GM18508 (cell line): ENCODE results near the gene ARRB1.
"Not testable (repeated sequence)": the region's sequence is repeated elsewhere in the genome, so short reads cannot be mapped to it uniquely, and the experiment has no call there.

ENCODE experiments used
- ATAC-seq: cut with Tn5 transposase; IDR thresholded peaks from one replicate; pipeline ENCODE4 v1.9.1; 2021; ENCODE audit warnings: moderate number of reproducible peaks; ENCODE audit not compliant: insufficient read depth, unreplicated experiment

Gene ARRB1

DNA sequence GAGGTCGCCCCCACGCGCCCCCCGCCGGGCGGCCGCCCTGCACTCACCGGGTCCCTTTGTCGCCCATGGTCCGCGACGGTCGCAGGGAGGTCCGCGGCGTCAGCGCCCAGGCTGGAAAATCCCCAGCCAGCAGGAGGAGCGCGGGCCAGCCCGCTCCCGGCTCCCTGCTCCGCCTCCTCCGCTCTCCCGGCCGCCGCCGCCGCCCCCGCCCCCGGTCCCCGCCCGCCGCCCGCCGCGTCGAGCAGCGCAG is at the start of gene ARRB1:
Gene ARRB1, minus strand, starts transcription at position 121 of the 250 bp plus-strand sequence. Its CDS starts 54 bp downstream, at position 67.
- ATAC-seq = no peak

DNA sequence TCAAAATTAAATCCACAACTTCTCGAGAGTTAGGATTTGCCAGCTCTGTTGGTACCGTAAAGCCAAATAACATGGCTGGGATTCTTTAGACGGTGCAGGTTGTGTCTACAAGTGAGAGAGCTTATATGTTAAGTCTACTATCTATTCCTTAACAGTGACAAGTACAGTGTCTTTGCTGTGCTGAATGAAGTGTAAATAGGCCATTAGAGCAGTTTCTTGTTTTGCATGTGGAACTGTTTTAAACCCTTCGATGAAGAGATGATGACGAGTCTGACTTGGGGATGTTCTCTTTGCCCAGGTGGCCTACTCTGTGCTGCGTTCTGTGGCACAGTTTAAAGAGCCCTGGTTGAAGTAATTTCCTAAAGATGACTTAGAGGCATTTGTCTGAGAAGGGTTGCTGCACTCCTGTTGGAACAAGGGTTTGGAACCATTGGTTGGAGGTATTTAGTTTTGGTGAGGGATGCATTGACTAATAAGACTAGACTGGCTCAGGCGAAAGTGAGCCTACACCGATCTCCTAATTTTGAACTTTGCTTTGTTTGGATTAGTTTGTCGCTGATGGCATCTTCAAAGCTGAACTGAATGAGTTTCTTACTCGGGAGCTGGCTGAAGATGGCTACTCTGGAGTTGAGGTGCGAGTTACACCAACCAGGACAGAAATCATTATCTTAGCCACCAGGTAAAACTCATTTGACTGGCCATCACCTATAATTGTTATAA is 48.8 kb upstream of the ARRB1 start:
- no peak for ATAC-seq

DNA sequence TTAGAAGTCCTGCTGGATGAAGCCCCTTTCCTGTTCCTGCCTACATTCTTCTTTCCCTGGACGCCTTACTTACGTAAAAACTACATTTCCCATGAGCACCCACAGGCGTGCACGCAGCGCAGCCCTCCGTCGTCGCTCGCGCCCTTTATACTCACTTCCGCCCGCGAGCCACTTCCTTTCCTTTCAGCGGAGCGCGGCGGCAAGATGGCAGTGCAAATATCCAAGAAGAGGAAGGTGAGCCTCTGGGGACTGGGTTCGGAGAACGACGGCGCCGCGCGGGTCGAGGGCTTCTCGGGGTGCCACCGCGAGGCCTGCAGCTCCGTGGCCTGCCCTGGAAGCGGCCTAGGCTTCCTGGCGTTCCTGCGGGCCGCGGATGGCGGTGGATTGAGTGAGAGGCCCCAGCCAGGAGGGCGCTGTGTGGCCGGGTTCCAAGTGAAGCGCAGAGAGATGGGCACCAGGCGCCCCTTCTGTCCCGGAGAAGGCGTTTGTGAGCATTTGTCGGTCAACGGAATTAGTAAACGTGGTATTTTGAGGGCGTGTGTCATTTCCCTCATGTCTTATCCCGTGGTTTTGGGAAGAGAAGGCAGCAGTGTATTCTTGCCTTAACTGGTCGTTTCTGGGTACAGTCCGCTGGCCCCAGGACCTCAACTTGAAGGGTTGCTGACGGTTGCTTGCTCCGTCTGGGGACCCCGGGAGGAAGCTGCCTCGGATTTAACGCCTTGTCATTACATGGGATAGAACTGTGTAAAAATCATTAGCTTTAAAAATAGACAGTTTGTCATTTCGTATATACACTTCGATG is 48.1 kb upstream of the ARRB1 start, which contains the start of gene RPS3:
Gene RPS3, plus strand, starts transcription at position 175 of the 802 bp plus-strand sequence. Its CDS starts 30 bp downstream, at position 205.
- peak; percentile 69 for ATAC-seq

DNA sequence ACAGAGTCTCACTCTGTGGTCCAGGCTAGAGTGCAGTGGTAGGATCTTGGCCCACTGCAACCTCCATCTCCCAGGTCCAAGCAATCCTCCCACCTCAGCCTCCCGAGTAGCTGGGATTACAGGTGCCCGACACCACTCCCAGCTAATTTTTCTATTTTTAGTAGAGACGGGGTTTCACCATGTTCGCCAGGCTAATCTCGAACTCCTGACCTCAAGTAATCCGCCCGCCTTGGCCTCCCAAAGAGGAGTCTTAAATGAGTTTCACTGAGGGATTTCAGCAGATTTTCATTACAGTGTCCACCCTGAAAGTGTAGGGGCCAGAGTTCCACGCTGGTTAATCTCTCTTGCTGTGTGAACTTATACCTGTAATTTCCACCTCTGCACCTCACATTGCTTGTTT is 47.4 kb upstream of the ARRB1 start:
- no peak for ATAC-seq

DNA sequence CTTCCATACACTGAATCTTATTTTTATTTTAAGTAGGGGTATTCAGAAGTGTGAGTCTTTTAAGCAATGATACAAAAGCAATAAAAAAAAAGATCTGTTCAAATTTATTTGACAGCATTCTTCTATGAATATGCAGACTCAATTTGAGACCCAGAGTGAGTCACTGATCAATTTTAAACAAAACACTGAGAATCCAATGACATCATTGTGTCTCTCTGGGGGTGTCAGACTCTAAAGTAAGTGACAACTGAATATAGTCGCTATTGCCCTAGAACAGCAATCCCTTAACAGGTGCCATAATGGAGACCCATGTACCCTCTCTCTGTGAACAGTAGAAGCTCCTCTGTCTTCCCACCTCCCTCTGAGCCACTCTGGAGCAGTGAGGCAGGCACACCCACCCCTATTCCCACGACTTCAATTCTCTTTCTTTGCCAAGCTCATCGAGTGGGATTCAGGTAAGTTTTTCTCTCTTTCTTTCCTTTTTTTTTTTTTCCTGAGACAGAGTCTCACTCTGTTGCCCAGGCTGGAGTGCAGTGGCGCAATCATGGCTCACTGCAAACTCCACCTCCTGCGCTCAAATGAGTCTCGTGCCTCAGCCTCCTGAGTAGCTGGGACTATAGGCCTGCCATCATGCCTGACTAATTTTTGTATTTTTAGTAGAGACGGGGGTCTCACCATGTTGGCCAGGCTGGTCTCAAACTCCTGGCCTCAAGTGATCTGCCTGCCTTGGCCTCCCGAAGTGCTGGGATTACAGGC is 42.8 kb upstream of the ARRB1 start:
- no peak for ATAC-seq

DNA sequence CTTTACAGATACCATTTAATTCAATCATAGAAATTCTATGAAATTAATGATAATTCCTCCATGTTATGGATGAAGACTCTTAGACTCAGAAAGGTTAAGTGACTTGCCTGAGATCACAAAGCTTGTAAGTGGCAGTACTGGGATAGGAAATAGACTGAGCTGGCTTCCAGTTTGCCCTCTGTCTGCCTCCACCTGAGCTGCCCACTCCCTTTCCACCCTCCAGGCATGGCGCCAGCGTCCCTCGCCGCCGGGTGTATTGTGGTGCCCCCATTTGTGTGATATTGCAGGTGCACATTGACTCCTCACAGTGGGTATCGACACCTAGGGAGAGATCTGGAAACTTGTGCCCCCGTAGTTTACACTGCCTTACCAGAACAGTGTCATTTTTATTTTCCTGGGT is 38.5 kb upstream of the ARRB1 start:
- ATAC-seq = no peak

DNA sequence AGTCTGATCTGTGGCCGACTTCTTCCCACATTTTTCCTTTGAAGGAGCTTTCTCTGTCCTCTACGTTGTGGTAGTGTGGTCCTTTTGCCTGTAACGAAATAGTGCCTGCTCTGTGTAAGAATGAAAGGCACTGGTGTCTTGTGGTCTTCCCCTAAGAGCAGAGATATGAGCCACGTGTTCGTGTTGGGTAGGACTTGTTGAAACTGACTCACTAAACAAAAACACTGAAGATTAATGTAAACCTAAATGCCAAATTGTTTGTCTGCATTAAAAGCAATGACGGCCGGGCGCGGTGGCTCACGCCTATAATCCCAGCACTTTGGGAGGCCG is 37.8 kb upstream of the ARRB1 start:
- ATAC-seq = no peak

DNA sequence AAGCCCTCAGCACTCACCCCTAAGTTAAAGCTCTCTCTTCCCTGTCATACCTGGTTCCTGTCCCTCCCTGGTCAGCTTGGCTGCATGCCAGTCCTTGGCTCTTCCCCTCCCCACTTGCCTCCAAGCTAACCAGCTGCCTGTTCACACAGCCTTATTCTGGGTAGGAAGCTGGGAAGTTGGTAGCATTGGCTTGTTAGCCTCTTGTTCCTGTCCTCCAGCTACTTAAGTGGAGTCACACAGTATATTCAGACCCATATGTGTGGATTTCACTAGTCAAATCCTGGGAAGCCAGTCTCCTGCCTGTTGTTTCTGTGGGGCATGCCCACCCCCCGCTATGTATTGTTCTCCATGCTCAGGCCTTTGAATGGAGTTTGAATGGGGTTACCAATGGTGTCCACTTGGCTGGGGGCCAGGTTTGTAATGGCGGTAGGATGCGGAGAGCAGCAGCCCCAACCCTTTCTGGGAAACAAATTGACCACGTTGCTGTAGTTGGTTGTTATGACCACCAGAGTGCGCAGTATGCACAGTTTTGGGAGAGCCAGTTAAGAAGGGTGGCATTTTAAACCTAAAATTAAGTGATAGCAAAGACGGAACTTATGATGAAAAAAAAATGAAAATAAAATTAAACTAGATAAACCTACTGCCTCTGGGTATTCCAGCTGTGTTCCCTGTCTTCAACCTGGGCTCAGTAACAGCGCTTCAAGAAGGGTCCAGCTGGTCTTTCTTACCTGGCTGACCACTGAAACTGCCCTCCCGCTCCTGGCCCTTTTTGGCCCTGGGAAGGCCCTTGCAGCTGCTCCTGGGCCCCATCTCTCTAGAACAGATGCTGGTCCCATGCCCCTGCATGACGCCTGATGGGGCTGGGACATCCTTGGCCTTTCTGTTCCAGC is 37.2 kb upstream of the ARRB1 start:
- ATAC-seq = no peak

DNA sequence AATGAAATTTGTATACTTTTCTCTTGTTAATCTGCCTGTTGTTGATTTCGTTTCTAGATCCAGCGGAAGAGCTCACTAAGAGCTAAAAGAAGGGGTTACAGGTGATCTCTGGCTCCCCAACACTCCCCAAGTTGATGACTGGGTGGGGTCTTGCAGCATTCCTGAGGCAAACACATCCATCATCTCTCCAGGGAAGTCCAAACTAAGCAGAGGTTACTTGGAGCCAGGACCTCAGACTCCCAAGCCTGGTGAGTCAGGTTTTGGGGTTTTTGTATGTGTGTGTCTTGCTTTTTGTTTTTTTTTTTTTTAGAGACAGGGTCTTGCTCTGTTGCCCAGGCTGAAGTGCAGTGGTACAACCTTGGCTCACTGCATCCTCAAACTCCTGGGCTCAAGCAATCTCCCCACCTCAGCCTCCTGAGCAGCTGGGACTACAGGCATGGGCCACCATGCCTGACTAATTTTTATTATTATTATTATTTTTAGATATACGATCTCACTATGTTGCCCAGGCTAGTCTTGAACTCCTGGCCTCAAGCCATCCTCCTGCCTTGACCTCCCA is 36.4 kb upstream of the ARRB1 start:
- ATAC-seq = no peak

DNA sequence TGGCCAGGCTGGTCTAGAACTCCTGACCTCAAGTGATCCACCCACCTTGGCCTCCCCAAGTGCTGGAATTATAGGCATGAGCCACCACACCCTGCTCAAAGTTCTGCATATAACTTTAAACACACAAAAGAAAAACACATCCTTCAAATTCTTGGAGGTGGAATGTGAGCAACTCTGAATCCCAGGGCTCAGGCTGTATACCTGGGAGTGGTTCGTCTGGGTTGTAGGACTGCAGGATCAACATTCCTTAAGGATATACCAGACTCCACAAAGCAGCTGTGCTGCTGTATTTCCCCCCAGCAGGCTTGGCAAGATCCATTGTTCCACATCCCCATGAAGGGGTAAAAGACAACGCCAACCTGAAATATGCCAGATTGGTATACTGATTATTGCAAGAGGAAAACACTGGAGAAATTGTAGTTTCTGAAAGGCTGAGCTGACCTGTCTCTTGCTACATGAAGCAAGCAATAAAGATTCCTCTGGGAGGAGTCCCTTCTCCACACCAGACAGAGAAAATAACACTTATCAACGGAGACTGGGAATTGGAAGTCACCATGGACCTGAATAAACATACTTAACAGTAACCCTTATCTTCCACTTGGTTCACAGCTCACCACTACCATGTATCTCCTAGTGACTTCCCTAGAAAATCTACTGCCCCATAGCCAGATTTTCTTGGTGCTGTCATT is 35.6 kb upstream of the ARRB1 start:
- ATAC-seq = no peak

DNA sequence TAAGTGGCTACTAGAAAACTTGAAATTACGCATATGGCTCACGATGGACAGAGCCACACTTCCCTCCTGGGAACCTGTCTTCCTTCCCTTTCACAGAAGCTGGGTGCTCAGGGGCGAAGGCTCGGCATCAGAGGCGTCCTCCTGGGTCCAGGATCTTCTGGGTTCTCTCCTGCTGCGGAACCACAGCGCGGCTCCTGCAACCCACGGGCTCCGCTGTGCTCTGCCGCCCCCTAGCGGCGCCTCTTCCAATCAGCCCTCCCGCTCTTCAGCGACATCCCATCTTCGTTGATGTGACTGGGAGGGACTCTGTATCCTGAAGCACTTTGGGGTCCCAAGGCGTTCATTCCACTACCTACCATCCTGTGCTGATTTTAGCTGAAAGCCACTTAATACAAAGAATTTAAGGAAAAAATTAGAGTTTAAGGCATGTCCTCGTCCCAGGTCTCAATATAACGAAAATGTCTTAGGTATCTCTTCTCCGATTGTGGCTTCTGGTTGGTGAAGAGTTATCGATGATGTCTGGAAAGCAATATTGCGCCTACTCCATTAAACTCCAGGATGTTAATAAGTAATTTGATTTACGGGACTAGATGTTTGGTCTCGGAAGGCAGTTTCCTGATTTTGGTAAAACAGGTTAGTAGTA is 33.1 kb upstream of the ARRB1 start:
- no peak for ATAC-seq

DNA sequence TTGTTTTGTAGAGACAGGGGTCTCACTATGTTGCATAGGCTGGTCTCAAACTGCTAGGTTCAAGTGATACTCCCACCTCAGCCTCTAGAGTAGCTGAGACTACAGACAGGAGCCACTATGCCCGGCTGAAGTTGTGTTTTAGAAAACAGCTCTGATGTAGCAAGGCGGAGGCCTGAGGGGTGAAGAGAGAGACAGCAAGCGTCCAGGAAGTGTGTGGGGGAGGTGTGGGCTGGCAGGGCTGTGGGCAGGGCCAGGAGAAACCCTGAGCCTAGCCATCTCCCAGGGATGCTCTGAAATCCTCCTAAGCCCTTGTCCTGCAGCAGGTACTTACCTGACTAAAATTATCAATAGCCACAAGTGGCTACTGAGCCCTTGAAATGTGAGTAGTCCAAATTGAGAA is 31.8 kb upstream of the ARRB1 start:
- ATAC-seq = no peak

DNA sequence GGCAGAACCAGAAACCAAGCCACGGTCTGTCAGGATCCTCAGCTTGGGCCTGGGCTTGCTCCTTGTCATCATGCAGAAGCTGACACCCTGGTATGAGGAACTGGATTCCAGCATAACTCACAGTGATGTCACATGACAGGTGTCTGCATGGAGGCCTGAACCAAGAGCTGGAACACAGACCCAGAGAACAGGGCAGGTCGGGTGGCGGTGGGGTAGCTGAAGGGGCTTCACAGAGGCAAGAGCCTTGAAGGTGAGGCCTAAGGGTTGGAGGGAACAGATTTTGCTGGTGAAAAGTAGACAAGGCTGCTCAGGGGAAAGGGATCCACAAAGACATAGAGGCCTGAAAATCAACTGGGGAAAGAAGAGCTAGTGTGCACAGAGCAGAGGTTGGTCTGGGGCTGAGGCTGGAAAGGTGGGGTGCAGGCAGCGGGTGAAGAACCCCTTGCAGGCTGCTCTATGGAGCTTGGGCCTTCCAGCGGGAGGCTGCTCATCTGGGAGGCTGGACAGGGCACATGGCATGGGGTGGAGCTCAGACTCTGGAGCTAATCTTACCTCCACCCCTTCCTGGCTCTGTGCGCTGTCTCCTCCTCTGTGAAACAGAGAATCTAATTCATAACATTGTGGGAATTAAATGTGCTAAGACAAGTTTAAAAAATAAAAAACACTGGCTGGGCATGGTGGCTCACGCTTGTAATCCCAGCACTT is 29.4 kb upstream of the ARRB1 start:
- ATAC-seq = no peak

DNA sequence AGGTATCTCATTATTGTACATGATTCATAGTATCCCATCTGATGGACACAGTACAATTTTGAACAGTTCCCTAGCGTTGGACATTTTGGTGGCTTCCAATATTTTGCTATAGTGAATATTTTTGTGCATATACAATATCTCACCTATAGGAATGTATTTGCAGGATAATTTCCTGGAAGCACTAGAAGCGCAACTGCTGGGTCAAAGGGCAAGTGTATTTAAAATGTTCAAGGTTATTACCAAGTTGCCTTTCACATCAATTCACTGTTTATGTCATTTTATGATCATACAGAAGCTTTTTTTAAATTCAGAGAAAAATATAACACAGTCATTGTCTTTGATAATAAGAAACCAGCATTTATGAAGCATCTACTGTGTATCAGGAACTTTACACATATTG is 28.8 kb upstream of the ARRB1 start:
- ATAC-seq = no peak

DNA sequence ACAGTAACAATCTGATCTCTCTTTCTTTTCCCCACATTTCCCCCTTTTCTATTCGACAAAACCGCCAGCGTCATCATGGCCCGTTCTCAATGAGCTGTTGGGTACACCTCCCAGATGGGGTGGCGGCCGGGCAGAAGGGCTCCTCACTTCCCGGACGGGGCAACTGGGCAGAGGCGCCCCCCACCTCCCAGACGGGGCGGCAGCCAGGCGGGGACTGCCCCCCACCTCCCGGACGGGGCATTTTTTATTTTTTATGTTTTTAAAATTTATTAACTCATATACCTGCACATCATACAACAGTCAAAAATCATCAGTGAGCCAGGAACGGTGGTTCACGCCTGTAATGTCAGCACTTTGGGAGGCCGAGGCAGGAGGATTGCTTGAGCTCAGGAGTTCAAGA is 27.3 kb upstream of the ARRB1 start:
- not testable (repeated sequence) for ATAC-seq

DNA sequence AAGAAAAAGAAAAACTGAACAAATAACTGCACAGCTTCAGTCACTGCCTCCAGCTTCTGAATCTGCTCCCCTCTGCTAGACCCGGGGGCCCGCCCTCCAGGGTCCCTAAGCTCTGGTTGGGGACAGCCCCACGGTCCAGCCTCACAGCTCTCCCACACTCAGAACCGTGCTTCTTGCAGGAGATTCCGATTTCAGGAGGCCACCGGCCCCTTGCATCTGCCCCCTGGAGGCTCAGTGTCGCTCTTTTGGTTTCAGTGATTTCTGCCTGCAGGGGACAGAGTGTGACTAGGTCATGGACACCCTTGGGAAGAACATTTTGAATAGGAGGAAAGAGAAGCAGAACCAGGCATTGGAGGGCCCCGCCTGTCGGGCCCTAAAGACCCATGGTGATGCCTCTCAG is 24.7 kb upstream of the ARRB1 start:
- no peak for ATAC-seq

DNA sequence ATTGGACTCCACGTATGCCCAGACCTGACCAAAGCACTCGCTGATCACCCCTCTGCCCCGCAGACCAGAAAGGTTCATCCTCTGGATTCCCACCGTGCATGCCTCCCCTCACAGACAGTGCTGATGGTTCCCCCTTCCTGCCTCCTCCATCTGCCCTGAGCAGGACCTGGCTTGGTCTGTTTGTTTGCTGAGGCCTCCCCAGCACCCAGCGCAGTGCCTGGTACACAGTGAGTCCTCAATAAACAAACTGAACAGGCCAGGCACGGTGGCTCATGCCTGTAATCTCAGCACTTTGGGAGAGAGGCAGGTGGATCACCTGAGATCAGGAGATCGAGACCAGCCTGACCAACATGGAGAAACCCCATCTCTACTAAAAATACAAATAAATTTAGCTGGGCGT is 24.2 kb upstream of the ARRB1 start:
- ATAC-seq = no peak

DNA sequence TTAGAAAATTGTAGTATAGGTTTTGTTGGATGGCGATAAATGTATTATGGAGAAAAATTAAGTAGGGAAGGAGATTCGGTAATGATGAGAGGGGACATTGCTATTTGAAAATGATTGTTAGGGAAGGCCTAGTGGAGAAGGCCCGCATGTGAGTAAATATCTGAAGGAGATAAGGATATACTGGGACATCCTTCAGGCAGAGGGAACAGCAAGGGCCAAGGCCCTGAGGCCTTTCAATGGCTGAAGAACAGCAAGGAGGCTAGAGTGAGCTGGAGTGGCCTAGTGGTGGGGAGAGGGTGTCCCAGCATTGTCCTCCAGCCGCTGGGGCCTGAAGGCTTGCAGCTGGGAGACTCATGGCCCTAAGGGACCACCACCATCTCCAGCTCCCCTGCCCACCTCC is 23.2 kb upstream of the ARRB1 start:
- no peak for ATAC-seq

DNA sequence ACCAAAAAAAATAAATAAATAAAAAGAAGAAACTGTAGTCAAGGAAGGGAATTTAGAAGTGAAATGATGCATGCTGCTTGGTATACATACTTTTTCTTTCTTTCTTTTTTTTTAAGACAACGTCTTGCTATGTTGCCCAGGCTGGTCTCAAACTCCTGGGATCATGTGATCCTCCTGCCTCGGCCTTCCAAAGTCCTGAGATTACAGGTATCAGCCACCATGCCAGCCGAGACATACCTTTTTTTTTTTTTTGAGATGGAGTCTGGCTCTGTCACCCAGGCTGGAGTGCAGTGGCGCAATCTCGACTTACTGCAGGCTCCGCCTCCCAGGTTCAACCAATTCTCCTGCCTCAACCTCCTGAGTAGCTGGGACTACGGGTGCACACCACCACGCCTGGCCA is 21.7 kb upstream of the ARRB1 start:
- no peak for ATAC-seq
